ENCODE measurements around the gene HTR6. TPM values are rescaled to one million over a fixed set of nuclear protein-coding genes. Genes with fewer than 3 reads are reported as not detected.
"Not testable (repeated sequence)": the region's sequence is repeated elsewhere in the genome, so short reads cannot be mapped to it uniquely, and the experiment has no call there.

HTR6 gene
- total and polyA plus RNA-seq, 2 donors (not counting 1 experiment from before 2014, with no cell fraction given), result under 0.01 to 0.02 TPM

DNA sequence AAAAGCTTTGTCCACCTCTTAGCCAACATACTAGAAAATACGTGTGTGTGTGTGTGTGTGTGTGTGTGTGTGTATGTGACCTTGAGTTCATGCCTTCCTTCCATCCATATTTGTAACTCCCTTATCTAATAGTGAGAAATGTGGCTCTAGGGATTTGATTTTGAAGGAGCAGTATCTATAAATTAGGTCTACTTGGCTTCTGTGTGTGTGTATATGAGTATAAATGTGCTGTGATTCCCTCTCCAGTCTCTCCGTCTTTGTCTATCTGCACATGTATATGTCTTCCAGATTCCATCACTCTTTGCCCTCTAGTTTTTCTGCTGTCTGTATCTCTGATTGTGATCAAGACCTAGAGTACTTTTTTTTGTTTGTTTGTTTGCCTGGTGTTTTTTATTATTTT is 32.5 kb upstream of the HTR6 start:
- TF ChIP-seq EZH2 (IDR thresholded peaks at IDR 0.05; ENCODE audit: low read length, missing control alignments), result no peak
- TF ChIP-seq, protein P1, sequence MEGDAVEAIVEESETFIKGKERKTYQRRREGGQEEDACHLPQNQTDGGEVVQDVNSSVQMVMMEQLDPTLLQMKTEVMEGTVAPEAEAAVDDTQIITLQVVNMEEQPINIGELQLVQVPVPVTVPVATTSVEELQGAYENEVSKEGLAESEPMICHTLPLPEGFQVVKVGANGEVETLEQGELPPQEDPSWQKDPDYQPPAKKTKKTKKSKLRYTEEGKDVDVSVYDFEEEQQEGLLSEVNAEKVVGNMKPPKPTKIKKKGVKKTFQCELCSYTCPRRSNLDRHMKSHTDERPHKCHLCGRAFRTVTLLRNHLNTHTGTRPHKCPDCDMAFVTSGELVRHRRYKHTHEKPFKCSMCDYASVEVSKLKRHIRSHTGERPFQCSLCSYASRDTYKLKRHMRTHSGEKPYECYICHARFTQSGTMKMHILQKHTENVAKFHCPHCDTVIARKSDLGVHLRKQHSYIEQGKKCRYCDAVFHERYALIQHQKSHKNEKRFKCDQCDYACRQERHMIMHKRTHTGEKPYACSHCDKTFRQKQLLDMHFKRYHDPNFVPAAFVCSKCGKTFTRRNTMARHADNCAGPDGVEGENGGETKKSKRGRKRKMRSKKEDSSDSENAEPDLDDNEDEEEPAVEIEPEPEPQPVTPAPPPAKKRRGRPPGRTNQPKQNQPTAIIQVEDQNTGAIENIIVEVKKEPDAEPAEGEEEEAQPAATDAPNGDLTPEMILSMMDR (conservative IDR thresholded peaks at IDR 0.05 in 1 of 2, IDR thresholded peaks at IDR 0.05 in 1 of 2; ENCODE audit: low read depth in 1 of 2, low read length in 2 of 2), result no peak
- no peak for DNase-seq (ENCODE audit: low read depth in 2 of 2)

DNA sequence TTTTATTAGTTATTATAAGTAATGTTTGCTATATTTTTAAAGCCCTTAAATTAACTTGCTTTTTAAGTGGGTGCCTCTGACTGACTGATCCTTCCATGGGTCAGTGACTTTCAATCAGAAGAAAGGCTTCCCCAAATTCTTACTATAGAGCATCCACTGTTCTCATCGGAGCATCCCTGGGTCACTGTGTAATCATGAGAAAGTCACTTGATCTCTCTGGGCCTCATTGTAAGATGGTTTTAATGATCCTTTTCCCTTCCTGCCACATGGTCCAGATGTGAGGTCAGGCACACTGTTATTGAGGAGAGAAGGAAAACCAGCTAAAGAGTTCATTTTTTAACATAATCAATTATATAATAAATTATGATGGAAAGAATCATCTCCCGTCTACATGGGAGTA is 31.6 kb upstream of the HTR6 start:
- no peak overlapping the region for H3K4me3 ChIP-seq (replicated peaks in 1 of 4; ENCODE audit: control extremely low read depth in 1 of 4, insufficient read depth in 1 of 4, low read depth in 3 of 4, low read length in 4 of 4)
- TF ChIP-seq, protein P1 (conservative IDR thresholded peaks at IDR 0.05 in 1 of 2, IDR thresholded peaks at IDR 0.05 in 1 of 2; ENCODE audit: low read depth in 1 of 2, low read length in 2 of 2), result no peak
- TF ChIP-seq EZH2 (IDR thresholded peaks at IDR 0.05; ENCODE audit: low read length, missing control alignments), result no peak
- H4K20me1 ChIP-seq (ENCODE audit: control insufficient read depth, extremely low read depth, insufficient read depth, low read length), result no peaks in the 10 kb centered on the region

More for the DNA sequence above, 32.5 kb upstream of the HTR6 start:
- no peak overlapping the region for H3K4me2 ChIP-seq (ENCODE audit: extremely low read depth, insufficient read depth, low read length)
- H3K79me2 ChIP-seq (ENCODE audit: control insufficient read depth, insufficient read depth, low read length), result no peaks in the 10 kb centered on the region
- H3K9ac ChIP-seq (ENCODE audit: insufficient read depth, low read length), result no peak overlapping the region
- no peaks in the 10 kb centered on the region for H3K4me1 ChIP-seq (ENCODE audit: control insufficient read depth, extremely low read depth, insufficient read depth, low read length)
- no peak overlapping the region for H2AFZ ChIP-seq (ENCODE audit: low read length)
- no peak overlapping the region for H3K4me3 ChIP-seq (replicated peaks in 1 of 4; ENCODE audit: control extremely low read depth in 1 of 4, insufficient read depth in 1 of 4, low read depth in 3 of 4, low read length in 4 of 4)
- H3K9me3 ChIP-seq (ENCODE audit: control insufficient read depth, insufficient read depth, low read depth, low read length), result no peaks in the 10 kb centered on the region
- H3K27ac ChIP-seq (ENCODE audit: insufficient read depth, low read length), result no peak overlapping the region
- H4K20me1 ChIP-seq (ENCODE audit: control insufficient read depth, extremely low read depth, insufficient read depth, low read length), result no peaks in the 10 kb centered on the region
- no peaks in the 10 kb centered on the region for H3K27me3 ChIP-seq (ENCODE audit: control insufficient read depth, insufficient read depth, low read length)
- peaks cover 2% of the 10 kb centered on the region for H3K36me3 ChIP-seq (ENCODE audit: control insufficient read depth, insufficient read depth, low read length)

DNA sequence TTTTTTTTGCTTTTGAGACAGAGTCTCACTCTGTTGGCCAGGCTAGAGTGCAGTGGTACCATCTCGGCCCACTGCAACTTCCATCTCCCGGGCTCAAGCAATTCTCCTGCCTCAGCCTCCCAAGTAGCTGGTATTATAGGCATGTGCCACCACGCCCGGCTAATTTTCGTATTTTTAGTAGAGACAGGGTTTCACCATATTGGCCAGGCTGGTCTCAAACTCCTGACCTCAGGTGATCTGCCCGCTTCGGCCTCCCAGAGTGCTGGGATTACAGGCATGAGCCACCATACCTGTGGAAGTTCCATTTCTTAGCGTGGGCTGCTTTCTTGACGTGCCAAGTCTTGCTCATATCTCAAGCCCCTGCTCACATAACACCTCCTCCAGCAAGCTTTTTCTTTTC is 29.6 kb upstream of the HTR6 start:
- H3K9me3 ChIP-seq (ENCODE audit: control insufficient read depth, insufficient read depth, low read depth, low read length); H3K27ac ChIP-seq (ENCODE audit: insufficient read depth, low read length); H3K4me1 ChIP-seq (ENCODE audit: control insufficient read depth, extremely low read depth, insufficient read depth, low read length); DNase-seq (ENCODE audit: low read depth in 2 of 2); H3K4me2 ChIP-seq (ENCODE audit: extremely low read depth, insufficient read depth, low read length); H3K27me3 ChIP-seq (ENCODE audit: control insufficient read depth, insufficient read depth, low read length); H3K9ac ChIP-seq (ENCODE audit: insufficient read depth, low read length); H4K20me1 ChIP-seq (ENCODE audit: control insufficient read depth, extremely low read depth, insufficient read depth, low read length); H3K36me3 ChIP-seq (ENCODE audit: control insufficient read depth, insufficient read depth, low read length); H2AFZ ChIP-seq (ENCODE audit: low read length); H3K79me2 ChIP-seq (ENCODE audit: control insufficient read depth, insufficient read depth, low read length); H3K4me3 ChIP-seq (replicated peaks in 1 of 4; ENCODE audit: control extremely low read depth in 1 of 4, insufficient read depth in 1 of 4, low read depth in 3 of 4, low read length in 4 of 4): not testable (repeated sequence)

More for the DNA sequence above, 31.6 kb upstream of the HTR6 start:
- Histone ChIP-seq H3K4me2 (ENCODE audit: extremely low read depth, insufficient read depth, low read length) (no peak overlapping the region), H3K4me1 (ENCODE audit: control insufficient read depth, extremely low read depth, insufficient read depth, low read length) (no peaks in the 10 kb centered on the region), H3K9me3 (ENCODE audit: control insufficient read depth, insufficient read depth, low read depth, low read length) (no peaks in the 10 kb centered on the region), H2AFZ (ENCODE audit: low read length) (no peak overlapping the region), H3K27ac (ENCODE audit: insufficient read depth, low read length) (no peak overlapping the region), H3K9ac (ENCODE audit: insufficient read depth, low read length) (no peak overlapping the region), H3K36me3 (ENCODE audit: control insufficient read depth, insufficient read depth, low read length) (no peaks in the 10 kb centered on the region), H3K79me2 (ENCODE audit: control insufficient read depth, insufficient read depth, low read length) (no peaks in the 10 kb centered on the region), H3K27me3 (ENCODE audit: control insufficient read depth, insufficient read depth, low read length) (no peaks in the 10 kb centered on the region)
- DNase-seq (ENCODE audit: low read depth in 2 of 2), result no peak

Measured in fibroblast of lung (primary cell).